DMS53 (cell line): Measurements from ENCODE around the gene PLA2G2F.

ENCODE experiments used
- DNase-seq: peaks from one replicate; lab custom pipeline; 2025; lab: John Stamatoyannopoulos, UW

The PLA2G2F gene

GRCh38 chr1:20142001-20142710 lies 3.0 kb downstream of the PLA2G2F start:
- DNase-seq, result no peak

- DNase-seq, result no peak
These were observed 4.2 kb downstream of the PLA2G2F start for GRCh38 chr1:20143318-20143717.

- no peak for DNase-seq
These were observed 4.8 kb downstream of the PLA2G2F start for GRCh38 chr1:20143734-20144565.

- no peak for DNase-seq
These were observed 8.9 kb downstream of the PLA2G2F start for GRCh38 chr1:20147846-20148570.

- DNase-seq, result no peak
These were observed 9.7 kb downstream of the PLA2G2F start for GRCh38 chr1:20148571-20149500.

GRCh38 chr1:20149601-20150325 lies 10.6 kb downstream of the PLA2G2F start:
- no peak for DNase-seq

- no peak for DNase-seq
These were observed 11.2 kb downstream of the PLA2G2F start for GRCh38 chr1:20150326-20150705.

- peak; percentile 33 for DNase-seq
These were observed 11.8 kb downstream of the PLA2G2F start for GRCh38 chr1:20150969-20151368.

- peak; percentile 95 for DNase-seq
These were observed 12.9 kb downstream of the PLA2G2F start for GRCh38 chr1:20151906-20152598.

GRCh38 chr1:20152599-20152930 lies 13.4 kb downstream of the PLA2G2F start:
- no peak for DNase-seq

GRCh38 chr1:20153000-20153418 lies 13.9 kb downstream of the PLA2G2F start:
- DNase-seq, result peak; percentile 20

GRCh38 chr1:20154301-20154831 lies 15.2 kb downstream of the PLA2G2F start:
- no peak for DNase-seq

- DNase-seq, result peak; percentile 82
These were observed 19.4 kb downstream of the PLA2G2F start for GRCh38 chr1:20158358-20159070.

GRCh38 chr1:20160034-20160433 lies 20.9 kb downstream of the PLA2G2F start:
- peak; percentile 50 for DNase-seq

- DNase-seq, result no peak
These were observed 25.6 kb downstream of the PLA2G2F start for GRCh38 chr1:20164694-20165202.

GRCh38 chr1:20165522-20165951 lies 26.4 kb downstream of the PLA2G2F start:
- peak; percentile 55 for DNase-seq

GRCh38 chr1:20166051-20166450 lies 26.9 kb downstream of the PLA2G2F start:
- no peak for DNase-seq

- no peak for DNase-seq
These were observed 28.0 kb downstream of the PLA2G2F start for GRCh38 chr1:20167126-20167525.
